Astrocyte (in vitro differentiated cells and primary cell): ENCODE measurements around the gene EXOC3. TPM values are rescaled to one million over a fixed set of nuclear protein-coding genes. Genes with fewer than 3 reads are reported as not detected.

Source experiments
- DNase-seq: peaks from one replicate; pipeline ENCODE4 v3.0.0-alpha.2; 2010; ENCODE audit warnings: low read depth
- FAIRE-seq: peaks from 2 replicates; lab custom pipeline; 2011; peaks lifted over from hg19 to GRCh38; lab: Jason Lieb, UNC
- H2AFZ ChIP-seq: 2 replicates; pipeline ENCODE4 v1.6.0; 2012; ENCODE audit warnings: low read depth, low read length, inconsistent platforms
- H3K27ac ChIP-seq: 2 replicates; pipeline ENCODE4 v1.5.1; 2011; ENCODE audit warnings: low read depth, low read length, inconsistent platforms
- H3K27me3 ChIP-seq: 2 replicates; pipeline ENCODE4 v1.6.0; 2011; ENCODE audit warnings: low read length, inconsistent platforms; ENCODE audit not compliant: insufficient read depth
- H3K36me3 ChIP-seq: 2 replicates; pipeline ENCODE4 v1.5.1; 2011; ENCODE audit warnings: low read length, inconsistent platforms; ENCODE audit not compliant: insufficient read depth
- H3K4me1 ChIP-seq: 2 replicates; pipeline ENCODE4 v1.5.1; 2011; ENCODE audit warnings: low read length, inconsistent platforms; ENCODE audit not compliant: insufficient read depth
- H3K4me2 ChIP-seq: 2 replicates; pipeline ENCODE4 v1.6.0; 2012; ENCODE audit warnings: low read length, inconsistent platforms
- H3K4me3 ChIP-seq: 2 replicates; pipeline ENCODE4 v1.5.1; 2011; ENCODE audit warnings: low read depth, mild to moderate bottlenecking, low read length, inconsistent platforms; ENCODE audit not compliant: insufficient read depth
- H3K79me2 ChIP-seq: 2 replicates; pipeline ENCODE4 v1.6.0; 2012; ENCODE audit warnings: mild to moderate bottlenecking, low read length, inconsistent platforms; ENCODE audit not compliant: insufficient read depth
- H3K9ac ChIP-seq: 2 replicates; pipeline ENCODE4 v1.6.0; 2012; ENCODE audit warnings: mild to moderate bottlenecking, low read length, inconsistent platforms
- H3K9me3 ChIP-seq: 2 replicates; pipeline ENCODE4 v1.5.1; 2012; ENCODE audit warnings: low read depth, mild to moderate bottlenecking, low read length, inconsistent platforms; ENCODE audit not compliant: insufficient read depth
- H4K20me1 ChIP-seq: 2 replicates; pipeline ENCODE4 v1.6.0; 2012; ENCODE audit warnings: low read length, inconsistent platforms; ENCODE audit not compliant: insufficient read depth
- H3K27ac Mint-ChIP-seq: one replicate; pipeline ENCODE4 v1.8.0; 2021; ENCODE audit warnings: mild to moderate bottlenecking, mixed read lengths; ENCODE audit not compliant: unreplicated experiment
- H3K27me3 Mint-ChIP-seq: one replicate; pipeline ENCODE4 v1.8.0; 2021; ENCODE audit warnings: low read depth, mixed read lengths; ENCODE audit not compliant: unreplicated experiment
- H3K36me3 Mint-ChIP-seq: one replicate; pipeline ENCODE4 v1.8.0; 2021; ENCODE audit warnings: low read depth, mixed read lengths; ENCODE audit not compliant: unreplicated experiment
- H3K4me1 Mint-ChIP-seq: one replicate; pipeline ENCODE4 v1.8.0; 2021; ENCODE audit warnings: low read depth, mixed read lengths; ENCODE audit not compliant: unreplicated experiment
- H3K4me3 Mint-ChIP-seq: one replicate; pipeline ENCODE4 v1.8.0; 2021; ENCODE audit warnings: mild to moderate bottlenecking, moderate library complexity, mixed read lengths; ENCODE audit not compliant: unreplicated experiment
- H3K9me3 Mint-ChIP-seq: one replicate; pipeline ENCODE4 v1.8.0; 2021; ENCODE audit warnings: mild to moderate bottlenecking, mixed read lengths; ENCODE audit not compliant: unreplicated experiment
- CTCF ChIP-seq: IDR thresholded peaks from 2 replicates; pipeline ENCODE4 v1.5.1; 2011; ENCODE audit warnings: low read depth, mild to moderate bottlenecking, inconsistent platforms, low read length, moderate library complexity; ENCODE audit not compliant: insufficient read depth
- EZH2 ChIP-seq: IDR thresholded peaks from 2 replicates; pipeline ENCODE4 v1.6.1; 2012; ENCODE audit warnings: mild to moderate bottlenecking, low read length, inconsistent platforms; ENCODE audit not compliant: insufficient read depth
- total RNA-seq: library from RNA; stranded (reverse); gene quantifications from 2 replicates; pipeline ENCODE4 v1.2.1, GENCODE V29; 2021

EXOC3 gene
- total RNA-seq, 1 donor from 2014 or later: 37.9 TPM

- Histone ChIP-seq H3K27me3 (no peaks in the 10 kb centered on the region), H3K4me1 (peaks cover 16% of the 10 kb centered on the region), H3K4me3 (no peak overlapping the region), H3K27ac (no peak overlapping the region), H3K9ac (no peak overlapping the region), H3K36me3 (peaks cover 30% of the 10 kb centered on the region), H3K79me2 (peaks cover 71% of the 10 kb centered on the region), H3K4me2 (no peak overlapping the region), H4K20me1 (peaks cover 44% of the 10 kb centered on the region), H2AFZ (no peak overlapping the region), H3K9me3 (no peaks in the 10 kb centered on the region)
- FAIRE-seq: no peak
- no peak for DNase-seq
- Mint-ChIP-seq H3K9me3 (no peaks in the 10 kb centered on the region), H3K4me3 (peak overlapping the region; percentile 46), H3K27me3 (no peaks in the 10 kb centered on the region), H3K36me3 (peaks cover 19% of the 10 kb centered on the region), H3K4me1 (peaks cover 7% of the 10 kb centered on the region), H3K27ac (no peak overlapping the region)
- TF ChIP-seq EZH2: no peak
- TF ChIP-seq CTCF: no peak
Observed at GRCh38 chr5:446066-446882, 3.3 kb downstream of the EXOC3 start.

DNA sequence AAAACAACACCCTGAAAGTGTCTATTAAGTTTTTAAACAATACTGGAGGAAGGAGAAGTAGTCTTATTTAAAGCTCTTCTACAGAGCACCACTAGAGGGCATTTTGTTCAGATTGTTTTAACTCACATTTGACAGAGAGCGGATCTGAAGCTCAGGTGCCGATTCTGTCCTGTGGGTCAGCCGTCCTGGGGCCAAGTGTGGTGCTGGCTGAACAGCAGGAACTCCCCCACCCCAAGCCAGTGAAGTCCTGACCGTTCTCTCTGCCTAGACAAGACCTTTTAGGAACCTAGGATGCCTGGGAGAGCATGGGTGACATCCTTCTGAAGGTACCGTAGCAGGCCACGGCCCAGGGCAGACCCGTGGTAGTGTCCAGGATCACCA, 3.9 kb downstream of the EXOC3 start:
- Histone ChIP-seq H4K20me1 (peaks cover 44% of the 10 kb centered on the region), H2AFZ (no peak overlapping the region), H3K9me3 (no peaks in the 10 kb centered on the region), H3K4me3 (no peak overlapping the region), H3K27me3 (no peaks in the 10 kb centered on the region), H3K79me2 (peaks cover 68% of the 10 kb centered on the region), H3K27ac (no peak overlapping the region), H3K36me3 (peaks cover 33% of the 10 kb centered on the region), H3K4me1 (peaks cover 15% of the 10 kb centered on the region), H3K4me2 (no peak overlapping the region), H3K9ac (no peak overlapping the region)
- no peak for FAIRE-seq
- H3K4me1 Mint-ChIP-seq: peaks cover 6% of the 10 kb centered on the region
- H3K36me3 Mint-ChIP-seq: peaks cover 24% of the 10 kb centered on the region
- peak overlapping the region; percentile 46 for H3K4me3 Mint-ChIP-seq
- H3K9me3 Mint-ChIP-seq: no peaks in the 10 kb centered on the region
- DNase-seq: no peak
- TF ChIP-seq CTCF: peak; percentile 69
- TF ChIP-seq EZH2: no peak
- H3K27ac Mint-ChIP-seq: no peak overlapping the region
- H3K27me3 Mint-ChIP-seq: no peaks in the 10 kb centered on the region

- peaks cover 44% of the 10 kb centered on the region for H4K20me1 ChIP-seq
Observed at GRCh38 chr5:447501-447900, 4.5 kb downstream of the EXOC3 start.

More at GRCh38 chr5:447501-447900, 4.5 kb downstream of the EXOC3 start:
- no peak overlapping the region for H3K27ac Mint-ChIP-seq
- peaks cover 30% of the 10 kb centered on the region for H3K36me3 Mint-ChIP-seq
- H3K27me3 ChIP-seq: no peaks in the 10 kb centered on the region
- H3K9me3 Mint-ChIP-seq: peaks cover 3% of the 10 kb centered on the region
- TF ChIP-seq EZH2: no peak
- no peak for TF ChIP-seq CTCF
- H3K4me3 Mint-ChIP-seq: peak overlapping the region; percentile 28
- H3K4me3 ChIP-seq: no peak overlapping the region
- no peaks in the 10 kb centered on the region for H3K9me3 ChIP-seq
- no peak for DNase-seq
- H3K27ac ChIP-seq: no peak overlapping the region
- H2AFZ ChIP-seq: no peak overlapping the region
- peaks cover 33% of the 10 kb centered on the region for H3K36me3 ChIP-seq
- no peak overlapping the region for H3K9ac ChIP-seq
- no peak for FAIRE-seq
- peaks cover 6% of the 10 kb centered on the region for H3K4me1 Mint-ChIP-seq
- peaks cover 65% of the 10 kb centered on the region for H3K79me2 ChIP-seq
- no peak overlapping the region for H3K4me2 ChIP-seq
- H3K27me3 Mint-ChIP-seq: no peaks in the 10 kb centered on the region
- peaks cover 9% of the 10 kb centered on the region for H3K4me1 ChIP-seq
